SHP77 treated with DMSO at 0.1 percent for 48 hours (cell line): ENCODE data around the gene LRFN3.
"Not testable (repeated sequence)": the region's sequence is repeated elsewhere in the genome, so short reads cannot be mapped to it uniquely, and the experiment has no call there.

Experiments
- DNase-seq: peaks from one replicate; lab custom pipeline; 2025; lab: John Stamatoyannopoulos, UW

LRFN3 gene

DNA sequence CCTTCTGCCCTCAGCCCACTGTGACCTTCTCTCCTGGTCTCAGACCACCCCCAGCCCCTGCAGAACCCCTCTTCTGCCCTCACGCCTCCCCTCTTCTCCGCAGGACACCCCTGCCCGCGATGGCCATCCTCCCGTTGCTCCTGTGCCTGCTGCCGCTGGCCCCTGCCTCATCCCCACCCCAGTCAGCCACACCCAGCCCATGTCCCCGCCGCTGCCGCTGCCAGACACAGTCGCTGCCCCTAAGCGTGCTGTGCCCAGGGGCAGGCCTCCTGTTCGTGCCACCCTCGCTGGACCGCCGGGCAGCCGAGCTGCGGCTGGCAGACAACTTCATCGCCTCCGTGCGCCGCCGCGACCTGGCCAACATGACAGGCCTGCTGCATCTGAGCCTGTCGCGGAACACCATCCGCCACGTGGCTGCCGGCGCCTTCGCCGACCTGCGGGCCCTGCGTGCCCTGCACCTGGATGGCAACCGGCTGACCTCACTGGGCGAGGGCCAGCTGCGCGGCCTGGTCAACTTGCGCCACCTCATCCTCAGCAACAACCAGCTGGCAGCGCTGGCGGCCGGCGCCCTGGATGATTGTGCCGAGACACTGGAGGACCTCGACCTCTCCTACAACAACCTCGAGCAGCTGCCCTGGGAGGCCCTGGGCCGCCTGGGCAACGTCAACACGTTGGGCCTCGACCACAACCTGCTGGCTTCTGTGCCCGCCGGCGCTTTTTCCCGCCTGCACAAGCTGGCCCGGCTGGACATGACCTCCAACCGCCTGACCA lies 3.3 kb downstream of the LRFN3 start:
- DNase-seq, result no peak

DNA sequence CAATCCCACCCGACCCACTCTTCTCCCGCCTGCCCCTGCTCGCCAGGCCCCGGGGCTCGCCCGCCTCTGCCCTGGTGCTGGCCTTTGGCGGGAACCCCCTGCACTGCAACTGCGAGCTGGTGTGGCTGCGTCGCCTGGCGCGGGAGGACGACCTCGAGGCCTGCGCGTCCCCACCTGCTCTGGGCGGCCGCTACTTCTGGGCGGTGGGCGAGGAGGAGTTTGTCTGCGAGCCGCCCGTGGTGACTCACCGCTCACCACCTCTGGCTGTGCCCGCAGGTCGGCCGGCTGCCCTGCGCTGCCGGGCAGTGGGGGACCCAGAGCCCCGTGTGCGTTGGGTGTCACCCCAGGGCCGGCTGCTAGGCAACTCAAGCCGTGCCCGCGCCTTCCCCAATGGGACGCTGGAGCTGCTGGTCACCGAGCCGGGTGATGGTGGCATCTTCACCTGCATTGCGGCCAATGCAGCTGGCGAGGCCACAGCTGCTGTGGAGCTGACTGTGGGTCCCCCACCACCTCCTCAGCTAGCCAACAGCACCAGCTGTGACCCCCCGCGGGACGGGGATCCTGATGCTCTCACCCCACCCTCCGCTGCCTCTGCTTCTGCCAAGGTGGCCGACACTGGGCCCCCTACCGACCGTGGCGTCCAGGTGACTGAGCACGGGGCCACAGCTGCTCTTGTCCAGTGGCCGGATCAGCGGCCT lies 4.1 kb downstream of the LRFN3 start:
- DNase-seq, result no peak

DNA sequence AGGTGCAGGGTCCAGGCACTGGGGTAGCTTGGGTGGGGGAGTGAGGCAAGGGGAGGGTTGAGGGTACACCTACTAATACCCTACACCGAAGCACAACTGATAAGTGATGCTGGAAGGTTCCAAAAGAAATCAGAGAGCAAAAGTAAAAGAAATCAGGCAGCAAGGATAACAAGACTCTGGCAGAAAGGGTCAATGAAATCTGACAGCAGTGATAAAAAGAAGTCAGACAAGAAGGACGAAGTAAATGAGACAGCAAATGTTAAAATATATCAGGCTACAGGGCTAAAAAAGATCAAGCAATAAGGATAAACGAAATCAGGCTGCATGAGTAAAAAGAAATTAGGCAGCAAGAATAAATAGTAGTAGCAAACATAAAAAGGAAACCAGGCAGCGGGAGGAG lies 4.7 kb downstream of the LRFN3 start:
- no peak for DNase-seq

DNA sequence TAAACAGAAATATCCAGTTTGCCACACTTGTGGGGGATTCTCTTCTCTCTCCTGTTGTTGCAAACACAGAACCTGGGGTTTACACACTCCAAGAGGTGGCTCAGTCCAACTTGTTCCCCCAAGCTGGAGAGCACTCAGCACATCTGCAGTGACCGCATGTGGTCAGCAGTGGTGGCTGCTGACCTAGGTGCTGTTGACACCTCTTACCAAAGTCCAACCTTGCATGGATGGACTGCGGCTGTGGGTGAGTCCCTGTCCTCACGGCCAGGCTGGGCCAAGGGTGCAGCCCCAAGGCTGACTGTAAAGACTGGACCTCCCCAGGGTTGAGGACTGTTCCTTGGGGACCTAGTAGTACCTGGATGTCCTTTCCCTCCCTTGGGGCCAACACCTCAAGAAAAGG lies 6.1 kb downstream of the LRFN3 start:
- DNase-seq, result no peak

DNA sequence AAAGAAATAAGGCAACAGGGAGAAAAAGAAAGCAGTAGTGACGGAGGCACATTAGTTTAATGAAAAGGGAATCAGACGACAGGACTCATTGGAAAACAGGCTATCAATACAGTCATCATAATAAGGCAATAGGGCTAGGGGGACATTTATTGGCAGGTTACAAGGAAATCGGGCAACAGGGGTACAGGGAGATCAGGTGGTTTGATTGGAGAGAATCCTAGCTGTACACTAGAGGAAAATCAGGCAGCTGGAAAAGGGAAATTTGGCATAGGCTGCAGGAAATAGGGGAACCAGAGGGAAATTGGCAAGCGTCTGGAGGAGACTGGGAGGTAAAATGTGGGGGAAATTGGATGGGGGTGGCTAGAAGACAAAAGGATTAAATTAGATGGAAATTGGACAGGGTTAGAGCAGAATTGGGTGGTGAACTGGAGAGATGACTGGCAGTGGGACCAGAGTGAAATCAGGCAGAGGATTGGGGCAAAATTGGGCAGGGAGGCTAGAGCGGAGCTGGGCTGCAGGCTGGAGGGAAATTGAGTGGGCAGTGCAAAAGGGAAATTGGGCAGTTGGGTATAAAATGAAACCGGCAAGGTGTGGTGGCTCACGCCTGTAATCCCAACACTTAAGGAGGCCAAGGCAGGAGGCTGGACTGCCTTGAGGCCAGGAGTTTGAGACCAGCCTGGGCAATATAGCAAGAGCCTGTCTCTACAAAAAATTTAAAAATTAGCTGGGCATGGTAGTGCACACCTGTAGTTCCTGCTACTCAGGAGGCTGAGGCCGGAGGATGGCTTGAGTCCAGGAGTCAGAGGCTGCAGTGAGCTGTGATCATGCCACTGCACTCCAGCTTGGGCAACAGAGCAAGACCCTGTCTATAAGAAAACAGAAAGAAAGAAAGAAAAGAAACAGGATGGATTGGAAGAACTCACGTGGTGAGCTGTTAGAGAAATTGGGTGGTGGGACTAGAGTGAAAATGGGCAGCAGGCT lies 7.4 kb downstream of the LRFN3 start:
- DNase-seq, result no peak

DNA sequence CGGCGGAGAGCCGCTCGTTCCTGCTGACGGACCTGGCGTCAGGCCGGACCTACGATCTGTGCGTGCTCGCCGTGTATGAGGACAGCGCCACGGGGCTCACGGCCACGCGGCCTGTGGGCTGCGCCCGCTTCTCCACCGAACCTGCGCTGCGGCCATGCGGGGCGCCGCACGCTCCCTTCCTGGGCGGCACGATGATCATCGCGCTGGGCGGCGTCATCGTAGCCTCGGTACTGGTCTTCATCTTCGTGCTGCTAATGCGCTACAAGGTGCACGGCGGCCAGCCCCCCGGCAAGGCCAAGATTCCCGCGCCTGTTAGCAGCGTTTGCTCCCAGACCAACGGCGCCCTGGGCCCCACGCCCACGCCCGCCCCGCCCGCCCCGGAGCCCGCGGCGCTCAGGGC lies 8.4 kb downstream of the LRFN3 start:
- DNase-seq, result no peak

DNA sequence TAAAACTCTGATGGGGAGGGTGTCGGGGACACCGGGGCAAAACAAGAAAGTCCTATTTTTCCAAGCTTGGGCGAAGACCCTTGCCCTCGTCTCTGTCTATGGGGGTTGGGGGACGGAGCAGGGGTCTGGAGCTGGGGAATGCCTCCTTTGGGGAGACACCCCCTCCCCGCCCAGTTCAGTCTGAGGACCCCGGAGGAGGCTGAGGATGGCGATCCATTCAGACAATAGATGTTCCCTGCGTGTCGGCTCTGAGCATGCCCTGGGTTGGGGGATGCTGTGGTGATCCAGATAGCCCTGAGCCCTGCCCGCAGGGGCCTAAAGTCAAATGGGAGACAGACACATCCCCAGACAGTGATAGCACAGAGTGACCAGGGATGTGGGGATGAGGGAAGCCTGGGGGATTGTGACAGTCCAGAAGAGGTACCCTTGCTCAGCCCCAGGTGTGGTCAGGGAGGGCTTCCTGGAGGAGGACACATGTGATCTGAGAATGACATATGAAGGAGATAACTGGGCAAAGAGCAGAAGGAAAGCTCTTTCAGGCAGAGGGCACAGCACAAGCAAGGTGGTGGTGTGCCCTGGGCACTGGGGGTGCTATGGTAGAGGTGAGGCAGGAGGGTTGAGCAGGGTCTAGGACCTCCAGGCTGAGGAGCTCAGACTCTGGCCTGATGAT lies 9.1 kb downstream of the LRFN3 start:
- no peak for DNase-seq

DNA sequence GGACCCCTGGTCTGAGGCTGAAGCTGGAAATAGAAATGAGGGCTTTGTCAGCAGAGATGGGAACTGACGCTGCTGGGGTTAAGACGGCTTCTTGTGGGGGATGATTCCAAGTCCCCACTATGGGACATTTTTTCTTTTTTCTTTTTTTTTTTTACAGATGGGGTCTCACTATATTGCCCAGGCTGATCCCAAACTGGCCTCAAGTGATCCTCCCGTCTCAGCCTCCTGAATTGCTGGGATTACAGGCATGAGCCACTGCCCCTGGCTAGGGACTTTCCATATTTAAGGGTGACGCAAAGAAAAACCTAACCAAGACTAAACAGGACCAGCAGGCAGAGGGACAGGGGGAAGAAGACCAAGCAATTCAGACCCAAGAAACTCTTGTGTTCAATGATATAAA lies 10.0 kb downstream of the LRFN3 start:
- DNase-seq, result no peak

DNA sequence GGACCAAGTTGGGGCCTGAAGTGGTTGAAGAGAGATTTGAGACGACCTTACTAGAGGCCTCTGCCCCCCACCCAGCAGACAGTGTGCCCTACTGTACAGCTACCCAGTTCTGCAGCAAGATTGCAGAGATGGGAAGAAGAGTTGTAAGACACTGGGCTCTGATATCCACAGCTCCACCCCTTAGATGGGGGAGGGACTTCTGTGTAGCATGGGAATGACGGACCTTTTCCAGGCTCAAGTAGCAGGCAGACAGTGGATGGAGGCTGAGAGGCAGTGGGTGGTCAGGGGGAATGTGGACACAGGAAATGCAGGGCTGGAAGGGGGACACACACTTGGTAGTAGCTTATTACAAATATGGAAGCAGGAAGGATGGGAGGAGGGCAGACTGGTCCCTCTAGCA lies 13.0 kb downstream of the LRFN3 start:
- no peak for DNase-seq

DNA sequence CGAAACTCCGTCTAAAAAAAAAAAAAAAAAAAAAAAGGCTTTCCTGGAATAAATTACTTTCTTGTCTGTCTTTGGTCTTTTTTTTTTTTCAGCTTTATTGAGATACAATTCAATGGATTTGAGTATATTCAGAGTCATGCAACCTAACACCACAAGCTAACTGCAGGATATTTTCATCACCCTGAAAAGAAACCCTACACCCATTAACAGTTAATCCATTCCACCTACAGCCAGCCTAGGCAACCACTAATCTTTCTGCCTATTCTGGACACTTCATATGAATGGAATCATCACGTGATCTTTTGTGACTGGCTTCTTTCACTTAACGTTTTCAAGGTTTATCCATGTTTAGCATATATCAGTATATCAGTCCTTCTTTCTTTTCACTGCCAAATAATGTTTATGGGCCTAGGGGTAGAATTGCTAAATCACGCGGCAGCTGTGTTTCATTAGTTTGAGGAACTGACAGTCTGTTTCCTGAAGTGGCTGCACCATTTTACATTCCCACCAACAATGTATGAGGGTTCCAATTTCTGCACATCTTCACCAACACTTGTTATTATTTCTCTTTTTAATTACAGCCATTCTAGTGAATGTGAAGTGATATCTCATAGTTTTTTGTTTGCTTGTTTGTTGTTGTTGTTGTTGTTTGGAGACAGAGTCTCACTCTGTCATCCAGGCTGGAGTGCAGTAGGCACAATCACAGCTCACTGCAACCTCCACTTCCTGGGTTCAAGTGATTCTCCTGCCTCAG lies 19.9 kb downstream of the LRFN3 start:
- no peak for DNase-seq

DNA sequence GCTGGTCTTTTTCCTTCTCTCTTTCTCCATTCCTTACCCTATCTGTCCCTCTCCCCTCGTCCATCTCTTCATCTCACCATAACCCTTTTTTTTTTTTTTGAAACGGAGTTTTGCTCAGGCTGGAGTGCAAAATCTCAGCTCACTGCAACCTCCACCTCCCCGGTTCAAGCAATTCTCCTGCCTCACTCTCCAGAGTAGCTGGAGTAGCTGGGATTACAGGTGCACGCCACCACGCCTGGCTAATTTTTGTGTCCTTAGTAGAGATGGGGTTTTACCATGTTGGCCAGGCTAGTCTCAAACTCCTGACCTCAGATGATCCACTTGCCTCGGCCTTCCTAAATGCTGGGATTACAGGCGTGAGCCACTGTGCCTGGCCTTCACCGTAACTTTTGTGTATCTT lies 21.2 kb downstream of the LRFN3 start:
- DNase-seq, result not testable (repeated sequence)

DNA sequence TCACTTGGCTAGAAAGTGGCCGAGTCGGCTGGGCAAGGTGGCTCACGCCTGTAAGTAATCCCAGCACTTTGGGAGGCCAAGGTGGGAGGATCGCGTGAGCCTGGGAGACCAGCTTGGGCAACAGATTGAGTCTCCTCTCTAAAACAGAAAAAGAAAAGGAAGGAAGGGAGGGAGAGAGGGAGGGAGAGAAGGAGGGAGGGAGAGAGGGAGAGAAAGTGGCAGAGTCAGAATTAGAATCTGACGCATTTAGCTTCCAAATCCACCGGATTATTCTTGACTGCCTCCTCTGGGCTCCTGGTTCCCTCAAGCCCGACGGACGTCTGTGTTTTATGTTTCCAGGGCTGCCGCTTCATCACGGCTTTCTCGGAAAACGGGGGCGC lies 22.5 kb downstream of the LRFN3 start:
- no peak for DNase-seq

DNA sequence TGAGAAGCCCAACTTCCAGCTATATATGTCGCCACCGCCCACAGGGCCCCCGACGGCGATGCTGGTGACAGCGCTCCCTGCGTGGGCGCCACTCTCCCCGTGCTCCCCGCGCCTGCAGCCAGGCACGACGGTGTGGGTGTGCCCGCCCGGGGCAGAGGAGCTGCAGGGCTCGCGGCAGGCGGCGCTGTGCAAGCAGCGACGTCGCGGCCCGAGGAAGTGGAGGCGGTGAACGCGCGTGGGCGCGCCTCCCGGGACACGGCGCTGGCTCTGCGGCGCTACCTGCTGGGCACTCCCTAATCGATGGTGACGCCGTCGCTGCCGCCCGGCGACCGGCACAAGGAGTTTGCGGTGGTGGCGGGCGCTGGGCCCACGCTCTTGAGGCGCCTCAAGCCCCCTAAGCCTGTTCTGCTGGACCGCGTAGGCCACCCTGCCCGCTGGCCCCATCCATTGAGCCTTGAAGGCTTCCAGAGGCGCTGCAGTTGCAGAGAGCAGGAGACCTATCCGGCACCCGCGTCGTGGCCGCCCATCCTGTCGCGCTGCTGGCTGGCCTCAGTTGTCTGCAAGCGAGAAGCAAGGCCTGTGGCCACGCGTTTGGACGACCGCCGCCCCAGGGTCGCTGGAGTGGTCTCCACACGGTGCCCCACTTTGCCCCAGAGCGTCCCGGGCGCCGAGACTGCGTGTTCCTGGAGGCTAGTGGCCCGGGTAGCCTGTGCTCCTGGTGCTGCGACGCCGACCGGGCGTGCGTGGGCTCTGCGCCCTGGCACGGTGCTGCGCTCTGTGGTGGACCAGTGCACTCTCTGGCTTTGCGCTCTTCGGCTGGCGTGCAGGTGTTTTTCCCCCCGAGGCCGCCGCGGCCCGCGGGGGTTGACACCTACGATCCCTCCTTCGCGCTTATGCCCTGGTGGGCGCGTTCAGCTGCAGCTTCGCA lies 23.1 kb downstream of the LRFN3 start:
- DNase-seq, result no peak

DNA sequence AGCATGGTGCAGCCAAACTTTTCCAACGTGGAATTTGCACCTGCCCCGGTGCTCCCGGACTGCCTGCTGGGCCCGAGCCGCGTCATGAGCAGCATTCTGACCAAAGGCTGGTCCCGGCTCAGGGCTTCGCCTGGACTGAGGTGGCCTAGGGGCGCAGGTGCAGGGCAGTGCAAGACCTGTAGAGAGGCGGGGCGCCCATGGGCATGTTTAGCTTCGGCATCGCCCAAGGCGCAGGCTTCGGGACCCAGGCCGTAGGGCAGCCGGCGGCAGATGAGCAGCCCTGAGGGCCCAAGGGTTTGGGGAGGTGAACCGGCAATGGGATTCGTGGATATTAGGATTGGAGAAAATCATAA lies 23.8 kb downstream of the LRFN3 start:
- DNase-seq, result no peak

DNA sequence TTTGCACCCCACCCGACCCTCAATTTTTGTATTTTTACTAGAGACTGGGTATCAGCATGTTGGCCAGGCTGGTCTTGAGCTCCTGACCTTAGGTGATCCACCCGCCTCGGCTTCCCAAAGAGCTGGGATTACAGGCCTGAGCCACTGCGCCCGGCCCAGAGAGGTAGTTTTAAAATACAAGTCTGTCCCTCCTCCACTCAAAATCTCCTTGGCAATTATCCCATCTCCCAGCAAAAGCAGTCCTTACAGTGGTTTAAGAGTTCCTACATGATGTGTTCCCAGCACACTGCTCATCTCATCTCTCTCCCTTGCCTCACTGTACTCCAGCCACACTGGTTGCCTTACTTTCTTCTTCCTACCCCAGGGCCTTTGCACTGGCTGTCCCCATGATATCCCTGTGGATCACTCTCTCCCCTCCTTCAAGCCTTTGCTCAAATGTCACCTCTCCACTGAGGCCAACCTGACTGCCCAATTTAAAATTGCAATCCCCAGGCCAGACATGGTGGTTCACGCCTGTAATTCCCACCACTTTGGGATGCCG lies 24.3 kb downstream of the LRFN3 start:
- DNase-seq, result no peak

DNA sequence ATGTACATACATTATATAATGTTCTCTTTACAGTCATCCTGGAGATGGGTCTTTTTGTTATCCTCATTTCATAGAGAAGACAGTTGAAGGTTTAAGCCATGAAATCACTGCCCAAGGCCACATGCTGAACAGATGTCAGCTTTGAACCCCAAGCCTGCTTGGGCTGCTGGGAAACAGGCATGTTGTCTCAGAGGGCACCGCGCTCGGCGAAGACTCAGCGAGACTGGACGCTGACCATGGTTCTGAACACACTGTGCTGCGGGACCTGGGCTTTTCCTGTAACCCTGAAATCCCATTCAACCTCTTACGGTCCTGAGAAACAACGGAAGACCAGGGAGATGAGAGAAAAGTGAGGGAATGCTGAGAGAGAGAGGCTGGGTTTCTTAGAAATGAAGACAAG lies 27.3 kb downstream of the LRFN3 start:
- DNase-seq, result no peak

DNA sequence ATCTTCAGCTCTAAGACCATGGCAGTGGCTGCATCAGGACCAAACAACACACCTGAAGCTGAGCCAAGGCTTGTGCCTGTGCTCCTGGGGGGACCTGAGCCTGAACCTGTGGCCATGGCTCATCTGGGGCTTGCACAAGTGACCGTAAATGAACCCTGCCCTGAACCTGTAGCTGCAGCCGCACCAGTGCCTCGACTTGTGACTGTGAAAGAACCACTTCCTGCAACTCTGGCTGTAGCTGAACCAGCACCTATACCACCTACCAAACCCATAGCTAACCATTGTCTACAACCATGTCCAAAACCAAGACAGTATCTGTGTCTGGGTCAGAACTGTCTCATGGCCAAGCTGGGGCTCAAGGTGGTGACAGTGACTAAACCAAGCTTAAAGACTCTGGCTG lies 30.6 kb downstream of the LRFN3 start:
- no peak for DNase-seq

DNA sequence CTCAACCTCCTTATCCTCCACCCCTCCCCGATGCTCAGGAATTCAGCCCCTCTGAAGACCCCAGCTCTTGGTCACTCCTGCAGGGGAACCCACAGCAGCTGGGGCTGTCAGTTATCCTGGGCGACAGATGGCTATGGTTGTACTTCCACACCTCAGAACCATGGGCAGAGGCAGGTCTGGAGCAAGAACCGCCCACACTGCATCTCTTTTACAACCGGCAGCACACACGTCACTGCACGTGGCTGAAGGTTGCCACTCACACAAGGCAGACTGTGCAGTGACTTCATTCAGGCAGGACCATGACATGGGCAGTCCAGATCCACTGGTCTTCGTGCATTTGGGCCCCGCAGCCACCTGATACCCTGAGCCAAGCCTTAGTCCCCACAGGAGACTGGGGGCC lies 37.3 kb downstream of the LRFN3 start:
- no peak for DNase-seq

DNA sequence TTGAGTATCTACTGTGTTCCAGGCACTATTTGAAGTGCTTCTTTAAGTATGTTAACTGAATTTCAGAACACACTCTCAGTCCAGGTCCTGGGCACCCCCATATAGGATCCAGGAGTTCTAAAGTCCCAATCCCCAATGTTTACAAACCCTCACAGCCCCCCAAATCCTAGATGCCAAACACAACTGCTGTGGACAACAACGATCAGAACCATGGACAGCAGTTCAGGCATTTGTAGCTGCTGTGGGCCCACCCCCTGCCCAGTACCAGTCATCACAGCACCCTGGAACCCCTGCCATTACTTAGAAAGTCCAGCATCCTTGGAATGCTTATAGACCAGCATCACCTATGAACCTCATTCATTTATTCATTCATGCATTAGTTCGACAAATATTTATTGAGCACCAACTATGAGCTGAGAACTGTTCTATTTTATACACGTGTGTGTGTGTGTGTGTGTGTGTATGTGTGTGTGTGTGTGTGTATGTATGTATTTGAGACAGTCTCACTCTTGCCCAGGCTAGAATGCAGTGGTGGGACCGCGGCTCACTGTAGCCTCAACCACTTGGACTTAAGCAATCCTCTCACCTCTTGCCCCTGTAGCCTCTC lies 39.5 kb downstream of the LRFN3 start:
- DNase-seq, result no peak
